H1 (cell line): ENCODE results near the gene HCK. TPM values are rescaled to one million over a fixed set of nuclear protein-coding genes. Genes with fewer than 3 reads are reported as not detected.

ENCODE experiments used
- CTCF ChIA-PET: fragments of 300-600 bp; sonication (Branson Sonifier 250); formaldehyde crosslinking; loops from one replicate; lab custom pipeline; 2021; ENCODE audit not compliant: partially characterized antibody; lab: Charles Lee
- POLR2A ChIA-PET: fragments of 300-600 bp; sonication (Branson Sonifier 250); formaldehyde crosslinking; loops from one replicate; lab custom pipeline; 2021; ENCODE audit warnings: inconsistent platforms; ENCODE audit not compliant: partially characterized antibody; lab: Charles Lee
- DNase-seq, 2 experiments: peaks; one replicate each; pipeline versions ENCODE4 v3.0.0 to v3.0.0-alpha.2; 2010 to 2022; ENCODE audit warnings: low spot score in 2 of 2, low read depth in 1 of 2, mixed read lengths in 1 of 2
- FAIRE-seq: peaks from 2 replicates; lab custom pipeline; 2011; peaks lifted over from hg19 to GRCh38; lab: Jason Lieb, UNC
- H2AFZ ChIP-seq: 2 replicates; pipeline ENCODE4 v1.8.1; 2012; ENCODE audit warnings: low read length, inconsistent platforms
- H2AK5ac ChIP-seq: 2 replicates; pipeline ENCODE4 v1.6.1; 2013; ENCODE audit warnings: low read depth, low read length
- H2BK120ac ChIP-seq: replicated peaks from 2 replicates; pipeline ENCODE3; 2013; ENCODE audit warnings: low read depth, low read length, inconsistent platforms
- H2BK12ac ChIP-seq: 2 replicates; pipeline ENCODE4 v1.6.1; 2013; ENCODE audit warnings: low read depth, low read length
- H2BK15ac ChIP-seq: 2 replicates; pipeline ENCODE4 v1.6.1; 2013; ENCODE audit warnings: low read length
- H2BK20ac ChIP-seq: 2 replicates; pipeline ENCODE4 v1.6.1; 2013; ENCODE audit warnings: low read length
- H2BK5ac ChIP-seq: 2 replicates; pipeline ENCODE4 v1.6.1; 2013; ENCODE audit warnings: low read depth, low read length
- H3K14ac ChIP-seq: 2 replicates; pipeline ENCODE4 v1.6.1; 2013; ENCODE audit warnings: inconsistent platforms; ENCODE audit not compliant: insufficient read length
- H3K18ac ChIP-seq: 2 replicates; pipeline ENCODE4 v1.6.1; 2013; ENCODE audit warnings: low read length; ENCODE audit errors: extremely low read depth
- H3K23ac ChIP-seq: 2 replicates; pipeline ENCODE4 v1.6.1; 2013; ENCODE audit warnings: inconsistent platforms; ENCODE audit not compliant: insufficient read length
- H3K23me2 ChIP-seq: 2 replicates; pipeline ENCODE4 v1.6.1; 2013; ENCODE audit warnings: low read depth, low read length
- H3K27ac ChIP-seq: 2 replicates; pipeline ENCODE4 v1.6.1; 2011; ENCODE audit warnings: low read depth, low read length, inconsistent platforms
- H3K27me3 ChIP-seq, 4 experiments: replicated peaks in 1 of 4; 1 replicate in 1 of 4; 2 replicates in 3 of 4; pipeline versions ENCODE4 v1.6.1 to v1.8.1; 2011 to 2013; ENCODE audit warnings: low read length in 3 of 4, mild to moderate bottlenecking in 3 of 4, inconsistent platforms in 2 of 4, mixed read lengths in 2 of 4, moderate library complexity in 1 of 4; ENCODE audit not compliant: control insufficient read depth in 3 of 4, insufficient read depth in 3 of 4; ENCODE audit errors: extremely low read depth in 1 of 4
- H3K36me3 ChIP-seq, 4 experiments: 2 replicates each; pipeline versions ENCODE4 v1.6.1 to v1.8.1; 2011 to 2013; ENCODE audit warnings: mild to moderate bottlenecking in 4 of 4, low read length in 3 of 4, moderate library complexity in 2 of 4, control low read depth in 1 of 4, inconsistent platforms in 1 of 4; ENCODE audit not compliant: insufficient read depth in 4 of 4, control insufficient read depth in 2 of 4
- H3K4ac ChIP-seq: replicated peaks from 2 replicates; pipeline ENCODE3; 2013; ENCODE audit warnings: low read length, low read depth, mixed read lengths, inconsistent platforms; ENCODE audit not compliant: insufficient read length
- H3K4me1 ChIP-seq, 4 experiments: replicated peaks in 1 of 4; 1 replicate in 1 of 4; 2 replicates in 3 of 4; pipeline versions ENCODE4 v1.6.1 to v1.8.1; 2011 to 2013; ENCODE audit warnings: low read length in 3 of 4, inconsistent platforms in 2 of 4, mixed read lengths in 1 of 4; ENCODE audit not compliant: insufficient read depth in 4 of 4, control insufficient read depth in 3 of 4
- H3K4me2 ChIP-seq, 2 experiments: 2 replicates each; pipeline versions ENCODE4 v1.6.1 to v1.8.1; 2011 to 2013; ENCODE audit warnings: low read depth in 2 of 2, low read length in 2 of 2, control low read depth in 1 of 2, inconsistent platforms in 1 of 2, mild to moderate bottlenecking in 1 of 2; ENCODE audit not compliant: insufficient read depth in 1 of 2
- H3K4me3 ChIP-seq, 4 experiments: fragments of 200-600, 300-600 bp in 1 of 4; sonication (generic), shearing (Covaris generic), sonication (Bioruptor Twin) in 1 of 4; 2 replicates each; pipeline versions ENCODE4 v1.5.1 to v1.8.1; 2011 to 2016; ENCODE audit warnings: low read length in 4 of 4, low read depth in 3 of 4, control low read depth in 2 of 4, inconsistent platforms in 2 of 4, mild to moderate bottlenecking in 2 of 4, mixed read lengths in 1 of 4, moderate library complexity in 1 of 4; ENCODE audit not compliant: insufficient read depth in 2 of 4; ENCODE audit errors: extremely low read depth in 1 of 4
- H3K56ac ChIP-seq: replicated peaks from 2 replicates; pipeline ENCODE3; 2013; ENCODE audit warnings: low read depth, mild to moderate bottlenecking, mixed read lengths, low read length, inconsistent platforms; ENCODE audit not compliant: insufficient read length
- H3K79me1 ChIP-seq: 2 replicates; pipeline ENCODE4 v1.6.1; 2013; ENCODE audit warnings: low read depth, low read length, control low read depth
- H3K79me2 ChIP-seq, 2 experiments: 2 replicates each; pipeline versions ENCODE4 v1.6.1 to v1.8.1; 2012 to 2013; ENCODE audit warnings: low read length in 2 of 2, mild to moderate bottlenecking in 2 of 2, inconsistent platforms in 1 of 2; ENCODE audit not compliant: insufficient read depth in 2 of 2, control insufficient read depth in 1 of 2
- H3K9ac ChIP-seq, 4 experiments: replicated peaks in 1 of 4; 1 replicate in 1 of 4; 2 replicates in 3 of 4; pipeline versions ENCODE4 v1.6.1 to v1.8.1; 2011 to 2013; ENCODE audit warnings: low read depth in 3 of 4, low read length in 3 of 4, control low read depth in 2 of 4, mild to moderate bottlenecking in 2 of 4, moderate library complexity in 2 of 4, inconsistent platforms in 1 of 4; ENCODE audit errors: extremely low read depth in 1 of 4
- H3K9me3 ChIP-seq, 2 experiments: 2 replicates each; pipeline versions ENCODE4 v1.6.1 to v1.8.1; 2012 to 2013; ENCODE audit warnings: mild to moderate bottlenecking in 2 of 2, moderate library complexity in 2 of 2, control low read depth in 1 of 2, inconsistent platforms in 1 of 2, low read depth in 1 of 2, low read length in 1 of 2, mixed read lengths in 1 of 2; ENCODE audit not compliant: insufficient read depth in 2 of 2
- H4K20me1 ChIP-seq, 2 experiments: replicated peaks in 1 of 2; 2 replicates each; pipeline versions ENCODE3 to v1.8.1; 2011 to 2013; ENCODE audit warnings: inconsistent platforms in 2 of 2, low read length in 2 of 2, mild to moderate bottlenecking in 1 of 2; ENCODE audit not compliant: insufficient read depth in 2 of 2, control insufficient read depth in 1 of 2
- H4K5ac ChIP-seq: 2 replicates; pipeline ENCODE4 v1.6.1; 2013; ENCODE audit warnings: low read length, low read depth, mixed read lengths, inconsistent platforms; ENCODE audit not compliant: insufficient read length
- H4K8ac ChIP-seq: 2 replicates; pipeline ENCODE4 v1.8.0; 2013; ENCODE audit warnings: mild to moderate bottlenecking, moderate library complexity, low read length, inconsistent platforms; ENCODE audit not compliant: insufficient read depth; ENCODE audit errors: extremely low read depth
- H4K91ac ChIP-seq: replicated peaks from 2 replicates; pipeline ENCODE3; 2013; ENCODE audit warnings: low read length, mixed read lengths, inconsistent platforms; ENCODE audit not compliant: insufficient read length
- CHD2 ChIP-seq: IDR thresholded peaks from 2 replicates; pipeline ENCODE4 v1.6.1; 2012; ENCODE audit warnings: low read length, improper control_type of control experiment
- CREB1 ChIP-seq: IDR thresholded peaks from 2 replicates; pipeline ENCODE4 v1.6.1; 2012; ENCODE audit warnings: inconsistent platforms
- EGR1 ChIP-seq: IDR thresholded peaks from 2 replicates; pipeline ENCODE4 v1.6.1; 2011; ENCODE audit warnings: low read depth, low read length, borderline replicate concordance
- RAD21 ChIP-seq, 2 experiments: IDR thresholded peaks in 1 of 2; conservative IDR thresholded peaks in 1 of 2; 2 replicates each; pipeline ENCODE4 v1.6.1; 2011; ENCODE audit warnings: low read depth in 2 of 2, low read length in 2 of 2, improper control_type of control experiment in 1 of 2, inconsistent platforms in 1 of 2, mild to moderate bottlenecking in 1 of 2, moderate library complexity in 1 of 2
- RBBP5 ChIP-seq: IDR thresholded peaks from 2 replicates; pipeline ENCODE4 v1.7.1; 2012; ENCODE audit warnings: low read depth, mild to moderate bottlenecking, inconsistent platforms, low read length, moderate library complexity, borderline replicate concordance
- USF2 ChIP-seq: IDR thresholded peaks from 2 replicates; pipeline ENCODE4 v1.6.1; 2011; ENCODE audit warnings: low read length, improper control_type of control experiment
- WGBS, 2 experiments: shearing (Covaris generic) in 1 of 2; methylation state at CpG; one replicate each; pipeline versions ENCODE4 v1.1.6 to v1.1.7; 2013 to 2015; ENCODE audit warnings: low lambda C conversion rate in 2 of 2, mixed read lengths in 2 of 2, inconsistent platforms in 1 of 2, low coverage in 1 of 2, missing lambda C conversion rate in 1 of 2; ENCODE audit not compliant: insufficient replicate concordance in 2 of 2, insufficient coverage in 1 of 2, insufficient read length in 1 of 2; ENCODE audit errors: extremely low coverage in 1 of 2, missing lambda C conversion rate in 1 of 2; 5-methylcytosine and 5-hydroxymethylcytosine counted together
- polyA plus RNA-seq, 7 experiments: library from polyadenylated mRNA; depleted of rRNA in 3 of 7; stranded (reverse) in 5 of 7; unstranded in 2 of 7; fragments of >200 nt in 5 of 7; fragments of 200-250 nt in 2 of 7; gene quantifications; 1 replicate in 5 of 7; 2 replicates in 1 of 7; 4 replicates in 1 of 7; pipeline versions ENCODE4 v1.2.1 to v1.2.3, GENCODE V29; 2011 to 2013; ENCODE audit warnings: missing spikeins in 2 of 7, mixed read lengths in 2 of 7
- total RNA-seq: library from RNA; stranded (reverse); fragmentation: NEBNext Ultra II Directional; extraction: Animal tissue kit (Norgen Biotek cat#: 25700); gene quantifications from 2 replicates; pipeline ENCODE4 v1.2.1, GENCODE V29; 2021

HCK gene
- total and polyA plus RNA-seq, 2 of the 8 experiments (the other 6 are each of a cell fraction or from before 2014, with no cell fraction given), result 0.37 to 4.3 TPM

GRCh38 chr20:32027643-32028042 is 24.4 kb upstream of the HCK start:
- H3K27ac ChIP-seq, result no peak overlapping the region
- no peak overlapping the region for H2BK15ac ChIP-seq
- peaks cover 2% of the 10 kb centered on the region; the same call in 1 of the 2 replicates for H3K23me2 ChIP-seq
- peaks cover 0 to 6% (median 0%) of the 10 kb centered on the region in 4 experiments; a peak in 2 of 7 replicates for H3K27me3 ChIP-seq
- peaks cover 0 to 11% (median 7%) of the 10 kb centered on the region in 4 experiments; a peak in 6 of 7 replicates for H3K4me1 ChIP-seq
- H3K4me3 ChIP-seq, result no peak overlapping the region
- ChIA-PET POLR2A (no interaction called here), CTCF (interaction anchor here (1.1 to 8.6 kb wide), 6 partner anchors 6 to 184 kb away, joined by 3 to 105 read pairs (median 26); no protein-coding TSS in a partner anchor)
- peaks cover 0 to 2% of the 10 kb centered on the region in 2 experiments for H4K20me1 ChIP-seq
- no peak overlapping the region for H4K8ac ChIP-seq
- no peak overlapping the region for H2AFZ ChIP-seq
- no peak overlapping the region for H4K5ac ChIP-seq
- no peak overlapping the region for H2BK20ac ChIP-seq
- no peak overlapping the region for H2AK5ac ChIP-seq
- no peak overlapping the region for H3K4me2 ChIP-seq
- no peak overlapping the region for H3K18ac ChIP-seq
- no peak overlapping the region for H3K9ac ChIP-seq
- no peaks in the 10 kb centered on the region for H3K79me2 ChIP-seq
- H4K91ac ChIP-seq, result no peak overlapping the region
- no peaks in the 10 kb centered on the region for H3K79me1 ChIP-seq
- no peak for DNase-seq
- no peak overlapping the region for H2BK5ac ChIP-seq
- FAIRE-seq, result no peak
- H3K56ac ChIP-seq, result no peak overlapping the region
- H2BK12ac ChIP-seq, result no peak overlapping the region
- H3K14ac ChIP-seq, result no peak overlapping the region
- H3K4ac ChIP-seq, result no peak overlapping the region
- no peak overlapping the region for H3K23ac ChIP-seq
- no peaks in the 10 kb centered on the region for H3K9me3 ChIP-seq
- no peak overlapping the region for H2BK120ac ChIP-seq
- H3K36me3 ChIP-seq, result no peaks in the 10 kb centered on the region
- WGBS, 2 experiments, result 89% methylated on average over 3 of the region's 3 CpGs; no CpG with 5 or more reads in 1 of the 2 experiments
- TF ChIP-seq RBBP5, result no peak
- TF ChIP-seq CHD2, result no peak
- no peak for TF ChIP-seq CREB1
- TF ChIP-seq EGR1, result no peak
- no peak for TF ChIP-seq USF2
- no peak for TF ChIP-seq RAD21 (IDR thresholded peaks at IDR 0.05 in 1 of 2, conservative IDR thresholded peaks at IDR 0.05 in 1 of 2; ENCODE audit: low read depth in 2 of 2, low read length in 2 of 2)
